GM19468 (cell line): ENCODE data around the gene BEND7.
"Not testable (repeated sequence)": the region's sequence is repeated elsewhere in the genome, so short reads cannot be mapped to it uniquely, and the experiment has no call there.

Experiments used
- ATAC-seq: cut with Tn5 transposase; IDR thresholded peaks from one replicate; pipeline ENCODE4 v1.9.1; 2021; ENCODE audit warnings: mild to moderate bottlenecking, moderate library complexity, moderate number of reproducible peaks; ENCODE audit not compliant: unreplicated experiment; ENCODE audit errors: extremely low read depth

BEND7 gene

DNA sequence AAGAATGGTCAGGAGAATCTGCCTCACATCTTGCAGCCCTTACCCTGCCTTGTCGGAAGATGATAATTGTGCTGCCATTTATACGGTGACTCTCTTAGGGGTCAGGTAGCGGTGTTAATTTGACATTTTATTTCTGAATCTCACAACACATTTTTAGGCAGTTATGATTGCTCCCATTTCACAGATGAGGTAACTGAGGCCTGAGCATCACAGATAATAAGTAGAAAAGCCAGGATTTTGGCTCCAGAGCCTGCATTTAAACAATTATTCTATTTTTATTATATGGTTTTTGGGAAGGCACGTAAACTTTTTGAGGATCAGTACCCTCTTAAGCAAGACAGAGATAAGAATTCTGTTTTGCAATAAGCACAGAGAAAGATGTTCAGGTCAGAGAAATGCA lies 103.4 kb downstream of the BEND7 start:
- no peak for ATAC-seq

DNA sequence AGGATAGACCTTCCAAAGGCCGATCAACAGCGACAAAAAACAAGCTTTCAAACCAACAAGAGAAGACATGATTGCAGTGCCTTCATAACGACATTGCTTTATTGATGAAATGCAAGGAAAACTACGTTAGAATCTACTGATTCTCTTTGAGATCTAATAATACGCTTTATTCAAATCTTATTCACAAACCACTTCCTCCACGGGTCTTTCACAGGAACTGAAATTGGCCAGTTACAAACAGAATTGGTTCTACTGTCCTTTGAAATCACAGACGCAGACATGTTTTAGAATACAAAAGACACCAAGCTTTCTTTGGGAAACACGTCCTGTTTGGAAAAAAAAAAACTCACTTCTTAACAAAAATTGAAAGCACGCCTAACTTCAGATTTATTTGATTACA lies 106.0 kb downstream of the BEND7 start:
- no peak for ATAC-seq

DNA sequence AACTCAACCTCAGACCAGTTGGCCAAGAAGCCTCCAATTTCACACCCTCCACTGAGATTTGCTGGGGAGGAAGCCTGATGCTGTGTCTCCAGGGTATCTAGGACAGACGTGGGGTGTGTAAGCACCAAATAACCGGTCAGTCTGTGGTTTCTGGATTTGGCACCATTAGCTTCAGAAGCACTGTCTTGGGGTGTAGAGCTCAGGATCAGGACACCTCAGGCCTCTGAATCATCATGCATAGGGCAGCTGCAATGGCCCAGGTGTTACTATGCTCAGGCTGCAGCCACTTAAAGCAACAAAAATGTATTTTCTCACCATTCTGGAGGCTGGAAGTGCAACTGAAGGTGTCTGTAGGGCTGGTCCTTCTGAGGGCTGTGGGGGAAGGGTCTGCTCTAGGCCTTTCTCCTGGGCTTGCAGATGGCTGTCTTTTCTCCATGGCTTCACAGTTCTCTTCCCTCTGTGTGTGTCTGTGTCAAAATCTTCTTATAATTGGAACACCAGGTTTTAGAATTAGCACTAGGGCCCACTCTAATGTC lies 107.4 kb downstream of the BEND7 start:
- ATAC-seq: no peak

DNA sequence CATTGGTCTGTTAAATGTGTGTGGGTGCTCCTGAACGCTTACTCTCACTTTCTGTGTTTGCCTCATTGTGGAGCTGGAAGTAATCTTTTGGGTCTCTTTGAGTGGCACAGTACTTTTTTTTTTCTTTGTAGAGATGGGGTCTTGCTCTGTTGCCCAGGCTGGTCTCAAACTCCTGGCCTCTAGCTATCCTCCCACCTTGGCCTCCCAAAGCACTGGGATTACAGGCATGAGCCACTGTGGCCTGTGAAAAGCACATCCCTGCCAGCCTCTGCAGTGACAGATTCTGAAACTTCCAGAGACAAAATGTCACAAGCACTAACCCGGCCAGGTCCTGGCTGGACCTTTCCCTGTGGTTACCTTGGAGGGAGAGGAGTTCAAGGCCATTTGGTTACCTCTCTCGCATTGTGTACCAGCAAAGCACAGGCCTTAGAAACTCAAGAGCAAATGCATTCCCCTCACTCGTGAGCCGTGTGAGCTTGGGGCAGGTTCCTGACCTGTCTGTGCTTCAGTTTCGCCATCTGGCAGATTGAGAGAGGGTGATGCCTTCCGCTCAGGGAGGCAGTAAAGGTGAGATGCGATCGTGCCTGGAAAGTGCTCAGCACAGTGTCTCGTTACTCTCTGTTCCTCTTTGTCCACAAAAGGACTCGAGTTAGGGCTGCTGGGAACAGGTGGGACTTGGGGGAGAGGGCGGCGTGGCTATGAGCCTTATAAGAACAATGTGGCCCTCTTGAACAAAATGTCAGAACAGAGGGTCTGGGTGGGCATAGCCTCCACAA lies 108.1 kb downstream of the BEND7 start:
- ATAC-seq: no peak

DNA sequence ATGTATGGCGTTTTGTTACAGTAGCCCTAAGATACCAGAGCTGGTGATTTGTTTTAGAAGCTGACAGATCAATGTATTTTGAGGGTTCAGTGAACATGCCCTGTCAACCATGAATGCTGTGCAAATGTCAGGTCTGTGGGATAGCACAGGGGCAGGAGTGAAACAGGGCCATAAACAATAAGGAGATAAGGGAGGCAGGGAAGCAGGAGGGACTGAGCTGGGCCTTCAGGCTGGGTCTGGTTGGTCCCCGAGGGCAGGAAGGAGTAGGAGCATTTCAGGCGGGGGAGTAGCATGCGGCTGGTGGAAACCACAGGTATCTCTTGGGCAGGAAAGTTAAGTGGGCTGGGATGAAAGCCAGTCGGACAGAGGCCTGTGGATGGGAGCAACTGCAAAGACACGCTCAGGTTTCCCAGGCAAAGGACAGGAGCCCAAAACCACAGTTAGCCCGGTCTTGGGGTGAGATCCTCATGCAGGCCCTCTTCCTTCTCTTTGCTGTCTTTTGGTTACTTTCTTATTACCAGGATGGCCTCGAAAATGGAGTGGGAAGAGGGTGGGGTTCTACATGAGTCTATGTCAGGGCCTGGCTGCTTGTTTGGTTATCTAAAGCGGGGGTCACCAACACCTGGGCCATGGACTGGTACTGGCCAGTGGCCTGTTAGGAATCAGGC lies 111.2 kb downstream of the BEND7 start:
- ATAC-seq: no peak

DNA sequence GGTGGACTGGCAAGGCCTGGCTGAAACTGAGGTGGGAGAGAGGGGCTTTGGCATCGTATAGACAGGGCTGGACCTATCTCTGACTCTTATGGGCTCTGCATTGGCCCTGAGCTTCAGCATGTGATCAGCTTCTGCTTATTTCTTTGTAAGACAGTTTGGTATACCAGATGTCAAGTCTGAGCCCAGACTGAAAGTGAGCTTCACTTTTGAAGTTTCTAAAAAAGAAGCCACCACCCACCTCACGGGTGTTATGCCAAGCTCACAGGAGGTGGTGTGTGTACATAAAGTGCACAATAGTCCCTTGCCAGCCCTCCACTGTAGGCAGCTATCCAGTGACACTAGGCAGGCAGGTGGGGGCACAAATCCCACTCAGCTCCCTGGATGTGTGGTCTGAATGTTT lies 112.1 kb downstream of the BEND7 start:
- ATAC-seq: no peak

DNA sequence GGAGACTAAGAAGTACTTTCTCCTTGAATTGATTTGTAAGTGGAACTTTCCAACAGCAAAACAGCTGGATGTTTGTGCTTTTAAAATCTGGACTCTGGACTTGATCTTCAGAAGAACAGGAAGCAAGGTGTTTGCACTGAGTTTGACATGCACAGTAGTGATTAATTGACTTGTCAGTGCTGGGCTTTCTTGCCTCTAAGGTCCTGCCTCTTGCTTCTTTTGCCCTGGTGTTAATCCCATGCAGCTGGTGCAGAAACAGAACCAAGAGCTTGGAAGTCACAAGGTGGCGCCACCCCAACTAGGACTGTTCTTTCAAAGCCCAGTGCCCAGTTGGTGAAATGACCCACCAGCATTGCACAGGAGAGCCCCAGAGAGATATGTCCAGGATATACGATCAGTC lies 114.0 kb downstream of the BEND7 start:
- ATAC-seq: no peak

DNA sequence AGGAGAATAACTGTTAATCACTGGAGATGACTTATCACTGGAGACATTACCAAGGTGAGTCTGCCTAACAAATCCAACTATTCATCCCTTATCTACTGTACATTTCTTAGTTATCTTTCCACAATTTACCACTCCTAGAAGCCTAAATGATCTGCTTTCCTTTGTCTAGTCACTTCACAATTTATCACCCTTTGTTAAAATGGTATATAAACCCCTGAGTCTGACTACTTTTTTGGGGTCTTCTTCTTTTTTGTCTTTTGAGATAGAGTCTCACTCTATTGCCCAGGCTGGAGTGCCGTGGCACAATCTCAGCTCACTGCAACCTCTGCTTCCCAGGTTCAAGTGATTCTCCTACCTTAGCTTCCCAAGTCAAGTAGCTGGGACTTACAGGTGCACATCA lies 114.7 kb downstream of the BEND7 start:
- no peak for ATAC-seq

DNA sequence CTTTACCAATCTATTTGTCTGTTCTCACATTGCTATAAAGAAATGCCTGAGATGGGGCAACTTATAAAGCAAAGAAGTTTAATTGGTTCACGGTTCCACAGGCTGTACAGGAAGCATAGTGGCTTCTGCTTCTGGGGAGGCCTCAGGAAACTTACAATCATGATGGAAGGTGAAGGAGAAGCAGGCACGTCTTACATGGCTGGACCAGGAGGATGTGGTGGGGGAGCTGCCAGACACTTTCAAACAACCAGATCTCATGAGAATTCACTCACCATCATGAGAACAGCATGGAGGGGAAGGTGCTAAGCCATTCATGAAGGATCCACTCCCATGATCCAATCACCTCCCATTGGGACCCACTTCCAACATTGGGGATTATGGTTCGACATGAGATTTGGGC lies 115.9 kb downstream of the BEND7 start:
- no peak for ATAC-seq

DNA sequence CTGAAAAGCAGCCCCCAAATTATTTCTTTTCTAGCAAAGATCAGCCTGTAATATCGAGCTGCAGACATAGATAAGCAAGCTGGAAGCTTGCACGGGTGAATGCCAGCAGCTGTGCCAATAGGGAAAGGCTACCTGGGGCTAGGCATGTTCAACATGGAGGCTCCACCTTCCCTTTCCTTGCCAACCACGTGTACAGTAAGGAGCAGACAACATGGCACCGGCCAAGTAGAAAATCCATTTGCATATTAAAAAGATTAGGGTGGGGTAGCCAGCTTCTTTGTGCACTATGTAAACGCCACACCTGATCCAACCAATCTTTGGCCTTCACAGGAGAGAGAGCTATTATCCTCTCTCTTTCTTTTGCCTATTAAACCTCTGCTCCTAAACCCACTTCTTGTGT lies 124.0 kb downstream of the BEND7 start:
- ATAC-seq: no peak

DNA sequence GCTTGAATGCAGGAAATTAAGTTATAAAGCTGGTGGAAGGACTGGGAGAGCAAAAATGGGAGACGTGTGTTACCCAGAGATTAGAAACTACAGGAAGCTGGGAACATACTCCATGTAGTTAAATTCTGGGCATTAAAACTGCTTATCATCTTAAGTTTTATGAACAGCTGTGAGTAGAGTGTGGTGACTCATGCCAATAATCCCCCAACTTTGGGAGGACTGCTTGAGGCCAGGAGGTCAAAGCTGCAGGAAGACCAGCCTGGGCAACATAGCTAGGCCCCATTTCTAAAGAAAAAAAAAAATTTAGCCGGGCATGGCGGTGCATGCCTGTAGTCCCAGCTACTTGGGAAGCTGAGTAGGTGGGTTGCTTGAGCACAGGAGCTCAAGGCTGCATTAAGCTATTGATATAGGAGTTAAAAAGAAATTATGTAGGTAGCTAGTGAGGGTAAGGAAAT lies 124.5 kb downstream of the BEND7 start:
- no peak for ATAC-seq

DNA sequence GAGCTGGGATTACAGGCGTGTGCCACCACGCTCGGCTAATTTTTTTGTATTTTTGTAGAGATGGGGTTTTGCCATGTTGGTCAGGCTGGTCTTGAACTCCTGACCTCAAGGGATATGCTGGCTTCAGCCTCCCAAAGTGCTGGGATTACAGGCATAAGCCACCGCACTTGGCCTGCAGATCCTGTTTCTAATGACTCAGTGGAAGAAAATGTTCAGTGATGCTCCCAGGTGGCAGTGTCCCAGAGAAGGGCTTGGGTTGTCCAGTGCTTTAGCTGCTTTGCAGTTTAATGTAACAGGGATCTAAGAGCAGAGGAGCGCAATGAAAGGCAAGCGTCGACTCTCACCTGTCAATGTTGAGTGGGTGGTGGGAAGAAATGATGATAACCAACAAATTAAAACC lies 125.4 kb downstream of the BEND7 start:
- not testable (repeated sequence) for ATAC-seq

DNA sequence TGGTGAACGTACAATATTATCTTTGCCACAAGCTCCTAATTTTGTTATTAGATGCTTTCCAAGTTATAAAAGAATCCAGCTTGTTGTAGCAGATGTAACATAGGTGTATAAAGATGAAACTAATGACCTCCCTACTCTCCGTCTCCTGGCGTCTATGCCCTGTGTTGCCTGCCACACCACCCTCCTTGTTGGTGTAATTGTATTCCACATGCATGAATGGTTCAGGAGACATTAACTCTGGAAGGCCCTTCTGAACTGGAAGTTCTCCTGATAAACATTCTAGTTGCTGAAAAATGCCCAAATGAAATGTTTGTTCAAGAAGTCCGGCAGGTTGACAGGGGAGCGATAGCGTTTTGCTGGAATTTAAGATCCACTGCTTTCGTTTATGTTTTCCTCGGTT lies 126.8 kb downstream of the BEND7 start:
- no peak for ATAC-seq

DNA sequence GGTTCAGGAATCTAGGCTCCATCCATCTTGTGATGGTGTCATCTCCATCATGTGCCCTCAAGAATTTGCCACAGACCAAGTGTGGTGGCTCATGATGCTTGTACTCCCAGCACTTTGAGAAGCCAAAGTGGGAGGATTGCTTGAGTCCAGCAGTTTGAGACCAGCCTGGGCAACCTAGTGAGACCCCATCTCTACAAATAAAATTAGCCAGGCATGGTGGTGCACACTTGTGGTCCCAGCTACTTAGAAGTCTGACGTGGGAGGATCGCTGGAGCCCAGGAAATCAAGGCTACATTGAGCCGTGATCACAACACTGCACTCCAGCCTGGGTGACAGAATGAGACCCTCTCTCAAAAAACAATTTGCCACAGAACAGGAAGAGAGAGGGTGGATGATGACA lies 127.7 kb downstream of the BEND7 start:
- ATAC-seq: no peak

DNA sequence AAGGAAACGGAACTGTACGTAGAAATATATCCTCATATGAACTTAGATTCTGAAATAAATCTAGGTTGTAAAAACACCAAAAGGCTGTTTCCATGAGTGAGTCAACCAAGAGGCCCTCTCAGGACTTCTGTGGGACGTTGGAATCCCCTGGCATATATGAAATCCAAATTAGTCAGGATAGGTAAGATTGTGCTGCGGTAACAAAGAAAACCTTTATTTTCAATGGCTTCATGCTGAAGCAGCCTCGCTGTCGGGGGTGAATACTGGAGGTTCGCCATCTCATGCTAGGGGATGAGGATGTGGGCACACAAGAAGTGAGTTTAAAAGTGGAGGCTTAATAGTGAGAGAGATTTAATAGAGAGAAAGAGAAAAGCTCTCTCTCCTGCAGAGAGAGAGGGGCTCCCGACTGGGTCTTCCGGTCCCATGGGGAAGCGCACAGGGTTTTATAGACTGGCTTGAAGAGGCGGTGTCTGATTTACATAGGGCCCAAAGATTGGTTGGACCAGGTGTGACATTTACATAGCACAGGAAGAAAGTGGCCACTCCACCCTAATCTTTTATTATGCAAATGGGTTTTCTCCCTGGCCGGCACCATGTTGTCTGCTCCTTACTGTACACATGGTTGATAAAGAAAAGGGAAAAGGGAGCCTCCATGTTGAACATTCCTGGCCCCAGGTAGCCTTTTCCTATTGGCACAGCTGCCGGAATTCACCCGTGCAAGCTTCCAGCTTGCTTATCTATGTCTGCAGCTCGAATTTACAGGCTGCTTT lies 128.4 kb downstream of the BEND7 start:
- no peak for ATAC-seq

DNA sequence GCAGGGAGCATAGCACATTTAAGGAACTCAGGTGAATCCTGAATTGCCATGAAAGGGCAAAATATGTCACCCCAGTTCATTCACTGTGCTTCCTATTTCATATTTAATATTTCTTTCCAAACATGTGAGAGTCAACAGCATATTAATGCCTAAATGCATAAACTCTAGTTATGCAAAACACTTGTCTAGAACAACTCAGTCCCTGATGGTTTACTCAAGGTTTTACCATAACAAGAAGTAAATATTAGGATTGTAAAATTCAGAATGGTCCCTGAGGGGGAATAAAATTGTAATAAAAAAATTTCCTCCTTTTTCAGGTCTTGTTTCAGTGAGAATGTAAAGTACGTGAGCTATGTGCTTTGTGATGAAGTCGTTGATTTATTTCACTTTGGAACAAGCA lies 129.1 kb downstream of the BEND7 start:
- no peak for ATAC-seq

DNA sequence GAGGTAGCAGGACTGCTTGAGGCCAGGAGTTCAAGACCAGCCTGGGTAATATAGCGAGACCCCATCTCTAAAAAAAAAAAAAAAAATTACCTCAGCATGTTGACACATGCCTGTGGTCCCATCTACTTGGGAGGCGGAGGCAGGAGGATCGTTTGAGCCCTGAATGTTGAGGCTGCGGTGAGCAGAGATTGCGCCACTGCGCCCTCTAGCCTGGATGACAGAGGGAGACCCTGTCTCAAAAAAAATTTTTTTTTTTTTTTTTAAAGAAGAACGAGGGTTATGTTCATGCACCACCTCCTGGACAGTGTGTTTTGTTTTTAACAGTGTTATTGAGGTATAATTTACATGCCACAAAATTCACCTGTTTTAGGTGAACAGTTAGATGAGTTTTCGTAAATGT lies 129.6 kb downstream of the BEND7 start:
- ATAC-seq: no peak

DNA sequence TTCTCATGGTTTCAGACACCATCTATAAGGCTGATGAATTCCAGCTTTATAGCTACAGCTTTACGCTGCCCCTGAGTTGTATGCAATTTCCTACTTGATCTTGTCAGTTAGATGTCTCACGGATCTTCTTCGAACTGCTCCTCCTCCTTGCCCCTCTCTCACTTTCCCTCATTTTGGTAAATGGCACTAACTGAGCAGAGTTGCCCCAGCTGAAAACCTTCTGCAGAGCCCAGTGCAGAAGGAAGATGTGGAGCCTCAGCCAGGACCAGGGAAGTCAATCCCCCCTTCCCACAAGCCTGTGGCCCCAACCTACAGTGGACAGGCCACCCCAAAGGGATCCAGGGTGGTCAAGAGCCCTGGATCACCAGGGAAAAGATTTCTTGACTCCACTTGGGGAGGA lies 131.8 kb downstream of the BEND7 start:
- ATAC-seq: no peak

DNA sequence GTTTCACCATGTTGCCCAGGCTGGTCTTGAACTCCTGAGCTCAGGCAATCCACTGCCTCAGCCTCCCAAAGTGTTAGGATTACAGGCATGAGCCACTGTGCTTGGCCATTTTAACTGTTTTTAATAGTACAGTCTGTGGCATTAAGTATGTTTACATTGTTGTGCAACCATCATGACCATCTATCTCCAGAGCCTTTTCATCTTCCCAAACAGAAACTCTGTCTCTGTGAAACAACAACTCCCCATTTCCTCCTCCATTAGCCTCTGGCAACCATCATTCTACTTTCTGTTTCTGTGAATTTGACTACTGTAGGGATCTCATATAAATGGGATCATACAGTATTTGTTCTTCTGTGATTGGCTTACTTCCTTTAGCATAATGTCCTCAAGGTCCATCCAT lies 132.4 kb downstream of the BEND7 start:
- no peak for ATAC-seq

DNA sequence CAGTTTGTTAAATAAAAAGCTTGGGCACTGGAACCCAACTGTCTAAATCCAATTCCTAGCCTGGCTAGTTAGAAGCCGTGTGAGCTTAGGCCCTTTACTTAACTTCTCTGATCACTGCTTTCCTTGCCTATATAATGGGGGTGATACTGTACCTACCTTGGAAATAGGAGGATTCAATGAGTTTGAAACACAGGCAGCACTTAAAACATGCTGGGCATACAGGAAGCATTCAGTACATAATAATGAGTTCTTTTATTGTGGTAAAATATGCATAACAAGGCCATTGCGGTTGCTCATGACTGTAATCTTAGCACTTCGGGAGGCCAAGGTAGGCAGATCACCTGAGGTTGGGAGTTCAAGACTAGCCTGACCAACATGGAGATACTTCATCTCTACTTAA lies 133.3 kb downstream of the BEND7 start:
- no peak for ATAC-seq

DNA sequence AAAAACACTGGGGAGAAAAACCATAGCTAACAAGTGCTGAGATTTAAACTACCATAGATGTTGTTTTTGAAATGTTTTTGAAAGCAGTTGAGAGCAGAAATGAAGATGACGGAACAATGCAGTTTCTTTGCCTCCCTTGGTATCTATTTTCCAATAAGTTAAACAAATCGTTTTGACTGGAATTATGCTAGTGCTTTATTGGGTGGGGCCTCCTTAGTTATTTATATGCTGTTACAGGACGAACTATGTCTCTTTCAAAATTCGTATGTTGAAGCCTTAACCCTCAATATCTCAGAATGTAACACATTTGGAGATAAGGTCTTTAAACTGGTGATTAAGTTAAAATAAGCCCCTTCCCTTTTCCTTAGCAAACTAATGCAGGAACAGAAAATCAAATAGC lies 135.2 kb downstream of the BEND7 start:
- no peak for ATAC-seq
